ENCODE results near the gene SH3BP4.

The SH3BP4 gene

GRCh38 chr2:234970099-234970440, 18.3 kb downstream of the SH3BP4 start:
- Histone ChIP-seq H3K79me2 (ENCODE audit: insufficient read depth, low read length) (no peaks in the 10 kb centered on the region), H3K27me3 (ENCODE audit: low read length) (no peaks in the 10 kb centered on the region), H3K9me3 (ENCODE audit: insufficient read depth, low read length) (no peaks in the 10 kb centered on the region), H3K36me3 (ENCODE audit: low read length) (no peaks in the 10 kb centered on the region), H3K4me2 (ENCODE audit: low read depth, low read length, poor library complexity, severe bottlenecking) (no peak overlapping the region), H2AFZ (ENCODE audit: low read depth, low read length, severe bottlenecking) (no peak overlapping the region), H3K9me2 (replicated peaks; ENCODE audit: insufficient read depth, low read length) (no peaks in the 10 kb centered on the region), H3K9ac (ENCODE audit: low read length) (no peak overlapping the region), H3F3A (ENCODE audit: insufficient read depth) (no peaks in the 10 kb centered on the region), H4K20me1 (ENCODE audit: low read depth, low read length) (no peaks in the 10 kb centered on the region), H3K27ac (ENCODE audit: low read depth, low read length) (no peak overlapping the region), H3K4me3 (ENCODE audit: insufficient read depth, low read length, poor library complexity, severe bottlenecking) (no peak overlapping the region)
- no peak for TF ChIP-seq CTCF (IDR thresholded peaks at IDR 0.05; ENCODE audit: insufficient read depth, low read length, poor library complexity, severe bottlenecking)
- no peak for TF ChIP-seq EZH2phosphoT487 (conservative IDR thresholded peaks at IDR 0.05; ENCODE audit: low read length)

GRCh38 chr2:234970477-234970882, 18.7 kb downstream of the SH3BP4 start:
- H3K9me2 ChIP-seq (replicated peaks; ENCODE audit: insufficient read depth, low read length): no peaks in the 10 kb centered on the region
- H3K27ac ChIP-seq (ENCODE audit: low read depth, low read length): no peak overlapping the region
- H2AFZ ChIP-seq (ENCODE audit: low read depth, low read length, severe bottlenecking): no peak overlapping the region
- no peaks in the 10 kb centered on the region for H3K27me3 ChIP-seq (ENCODE audit: low read length)
- no peaks in the 10 kb centered on the region for H4K20me1 ChIP-seq (ENCODE audit: low read depth, low read length)
- TF ChIP-seq EZH2phosphoT487 (conservative IDR thresholded peaks at IDR 0.05; ENCODE audit: low read length) (no peak), CTCF (IDR thresholded peaks at IDR 0.05; ENCODE audit: insufficient read depth, low read length, poor library complexity, severe bottlenecking) (no peak)
- H3K9ac ChIP-seq (ENCODE audit: low read length): no peak overlapping the region
- no peaks in the 10 kb centered on the region for H3K79me2 ChIP-seq (ENCODE audit: insufficient read depth, low read length)
- H3K4me3 ChIP-seq (ENCODE audit: insufficient read depth, low read length, poor library complexity, severe bottlenecking): no peak overlapping the region
- no peaks in the 10 kb centered on the region for H3F3A ChIP-seq (ENCODE audit: insufficient read depth)
- H3K9me3 ChIP-seq (ENCODE audit: insufficient read depth, low read length): no peaks in the 10 kb centered on the region
- H3K4me2 ChIP-seq (ENCODE audit: low read depth, low read length, poor library complexity, severe bottlenecking): no peak overlapping the region
- H3K36me3 ChIP-seq (ENCODE audit: low read length): no peaks in the 10 kb centered on the region

DNA sequence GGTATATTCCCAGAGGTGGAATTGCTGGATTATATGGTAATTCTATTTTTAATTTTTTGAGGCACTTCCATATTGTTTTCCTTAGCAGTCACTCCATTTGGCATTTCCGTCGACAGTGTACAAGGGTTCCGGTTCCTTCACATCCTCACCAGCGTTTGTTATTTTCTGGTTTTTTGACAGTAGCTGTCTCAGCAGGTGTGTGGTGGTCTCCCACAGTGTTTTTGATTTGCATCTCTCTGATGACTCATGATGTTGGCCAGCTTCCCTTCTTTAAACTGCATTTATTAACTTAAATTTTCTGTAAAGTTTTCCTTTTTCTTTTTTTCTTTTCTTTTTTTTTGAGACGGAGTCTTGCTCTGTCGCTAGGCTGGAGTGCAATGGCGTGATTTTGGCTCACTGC, 19.7 kb downstream of the SH3BP4 start:
- H3K4me2 ChIP-seq (ENCODE audit: low read depth, low read length, poor library complexity, severe bottlenecking): no peak overlapping the region
- no peaks in the 10 kb centered on the region for H3K27me3 ChIP-seq (ENCODE audit: low read length)
- H3K27ac ChIP-seq (ENCODE audit: low read depth, low read length): no peak overlapping the region
- H2AFZ ChIP-seq (ENCODE audit: low read depth, low read length, severe bottlenecking): no peak overlapping the region
- no peaks in the 10 kb centered on the region for H3F3A ChIP-seq (ENCODE audit: insufficient read depth)
- no peaks in the 10 kb centered on the region for H4K20me1 ChIP-seq (ENCODE audit: low read depth, low read length)
- H3K4me3 ChIP-seq (ENCODE audit: insufficient read depth, low read length, poor library complexity, severe bottlenecking): no peak overlapping the region
- no peaks in the 10 kb centered on the region for H3K9me2 ChIP-seq (replicated peaks; ENCODE audit: insufficient read depth, low read length)
- no peaks in the 10 kb centered on the region for H3K9me3 ChIP-seq (ENCODE audit: insufficient read depth, low read length)
- H3K9ac ChIP-seq (ENCODE audit: low read length): no peak overlapping the region
- H3K36me3 ChIP-seq (ENCODE audit: low read length): no peaks in the 10 kb centered on the region
- no peaks in the 10 kb centered on the region for H3K79me2 ChIP-seq (ENCODE audit: insufficient read depth, low read length)
- no peak for TF ChIP-seq EZH2phosphoT487 (conservative IDR thresholded peaks at IDR 0.05; ENCODE audit: low read length)
- no peak for TF ChIP-seq CTCF (IDR thresholded peaks at IDR 0.05; ENCODE audit: insufficient read depth, low read length, poor library complexity, severe bottlenecking)

- Histone ChIP-seq H3K9me3 (ENCODE audit: insufficient read depth, low read length) (no peaks in the 10 kb centered on the region), H2AFZ (ENCODE audit: low read depth, low read length, severe bottlenecking) (no peak overlapping the region), H3K27ac (ENCODE audit: low read depth, low read length) (no peak overlapping the region), H3K9me2 (replicated peaks; ENCODE audit: insufficient read depth, low read length) (no peaks in the 10 kb centered on the region), H3K4me2 (ENCODE audit: low read depth, low read length, poor library complexity, severe bottlenecking) (no peak overlapping the region), H4K20me1 (ENCODE audit: low read depth, low read length) (no peaks in the 10 kb centered on the region), H3F3A (ENCODE audit: insufficient read depth) (no peaks in the 10 kb centered on the region), H3K36me3 (ENCODE audit: low read length) (no peaks in the 10 kb centered on the region), H3K9ac (ENCODE audit: low read length) (no peak overlapping the region), H3K79me2 (ENCODE audit: insufficient read depth, low read length) (no peaks in the 10 kb centered on the region), H3K4me3 (ENCODE audit: insufficient read depth, low read length, poor library complexity, severe bottlenecking) (no peak overlapping the region), H3K27me3 (ENCODE audit: low read length) (no peaks in the 10 kb centered on the region)
- no peak for TF ChIP-seq EZH2phosphoT487 (conservative IDR thresholded peaks at IDR 0.05; ENCODE audit: low read length)
- TF ChIP-seq CTCF (IDR thresholded peaks at IDR 0.05; ENCODE audit: insufficient read depth, low read length, poor library complexity, severe bottlenecking): no peak
These were observed 21.2 kb downstream of the SH3BP4 start for GRCh38 chr2:234973008-234973407.

Data from SU-DHL-6 (cell line).